ENCODE measurements around the gene DCTN3. TPM values are rescaled to one million over a fixed set of nuclear protein-coding genes. Genes with fewer than 3 reads are reported as not detected.

Gene DCTN3
- total and polyA plus RNA-seq, 9 of the 15 experiments (the other 6 are each of a cell fraction or from before 2014, with no cell fraction given), result 11.0 to 51.0 (median 41.9) TPM

GRCh38 chr9:34625186-34625486, 4.8 kb upstream of the DCTN3 start:
- Histone ChIP-seq H3K27me3 (ENCODE audit: control insufficient read depth in 2 of 2, insufficient read depth in 2 of 2, low read length in 2 of 2) (peaks cover 14 to 48% of the 10 kb centered on the region in 2 experiments; a peak in 4 of 5 replicates), H3K4me3 (no peak overlapping the region), H3K4me1 (replicated peaks in 1 of 2; ENCODE audit: control insufficient read depth in 2 of 2, insufficient read depth in 2 of 2, low read length in 2 of 2) (peaks cover 2 to 26% of the 10 kb centered on the region in 2 experiments; a peak in 3 of 5 replicates), H2AFZ (ENCODE audit: low read depth, low read length) (no peak overlapping the region), H3K9me1 (ENCODE audit: control insufficient read depth, insufficient read depth, low read length) (no peaks in the 10 kb centered on the region), H3K9ac (ENCODE audit: insufficient read depth in 1 of 2, low read depth in 2 of 2, low read length in 2 of 2) (no peak overlapping the region), H3K27ac (ENCODE audit: extremely low read depth, low read depth, low read length) (no peak overlapping the region), H4K20me1 (replicated peaks; ENCODE audit: control insufficient read depth, insufficient read depth, low read length) (no peaks in the 10 kb centered on the region), H3K9me3 (replicated peaks; ENCODE audit: control insufficient read depth, insufficient read depth, low read depth, low read length) (no peaks in the 10 kb centered on the region), H3K36me3 (ENCODE audit: control insufficient read depth, insufficient read depth, low read length) (no peaks in the 10 kb centered on the region), H3K4me2 (ENCODE audit: insufficient read depth, low read length) (no peak overlapping the region), H3K79me2 (ENCODE audit: control insufficient read depth, insufficient read depth, low read length) (no peaks in the 10 kb centered on the region)
- 0% methylated on average over 3 of the region's 3 CpGs for WGBS (ENCODE audit: insufficient coverage, low coverage, missing lambda C conversion rate)
- in situ Hi-C loops (cut with MboI) (no loop called here), intact Hi-C loops (cut with micrococcal nuclease) (no loop called here)
- FAIRE-seq, result no peak
- TF ChIP-seq BCOR (IDR thresholded peaks at IDR 0.05) (0 out of 2 replicates have a peak, but pooled peaks have one; percentile 26), ASH1L (IDR thresholded peaks at IDR 0.05; ENCODE audit: borderline replicate concordance, low read depth, partially characterized antibody) (no peak), CBX3 (IDR thresholded peaks at IDR 0.05; ENCODE audit: borderline replicate concordance in 1 of 2, low read length in 2 of 2) (no peak), KDM1A (IDR thresholded peaks at IDR 0.05) (0 out of 4 replicates have a peak, but pooled peaks of 1 of the 2 experiments have one; percentile 21)
- TF ChIP-seq, protein P1, sequence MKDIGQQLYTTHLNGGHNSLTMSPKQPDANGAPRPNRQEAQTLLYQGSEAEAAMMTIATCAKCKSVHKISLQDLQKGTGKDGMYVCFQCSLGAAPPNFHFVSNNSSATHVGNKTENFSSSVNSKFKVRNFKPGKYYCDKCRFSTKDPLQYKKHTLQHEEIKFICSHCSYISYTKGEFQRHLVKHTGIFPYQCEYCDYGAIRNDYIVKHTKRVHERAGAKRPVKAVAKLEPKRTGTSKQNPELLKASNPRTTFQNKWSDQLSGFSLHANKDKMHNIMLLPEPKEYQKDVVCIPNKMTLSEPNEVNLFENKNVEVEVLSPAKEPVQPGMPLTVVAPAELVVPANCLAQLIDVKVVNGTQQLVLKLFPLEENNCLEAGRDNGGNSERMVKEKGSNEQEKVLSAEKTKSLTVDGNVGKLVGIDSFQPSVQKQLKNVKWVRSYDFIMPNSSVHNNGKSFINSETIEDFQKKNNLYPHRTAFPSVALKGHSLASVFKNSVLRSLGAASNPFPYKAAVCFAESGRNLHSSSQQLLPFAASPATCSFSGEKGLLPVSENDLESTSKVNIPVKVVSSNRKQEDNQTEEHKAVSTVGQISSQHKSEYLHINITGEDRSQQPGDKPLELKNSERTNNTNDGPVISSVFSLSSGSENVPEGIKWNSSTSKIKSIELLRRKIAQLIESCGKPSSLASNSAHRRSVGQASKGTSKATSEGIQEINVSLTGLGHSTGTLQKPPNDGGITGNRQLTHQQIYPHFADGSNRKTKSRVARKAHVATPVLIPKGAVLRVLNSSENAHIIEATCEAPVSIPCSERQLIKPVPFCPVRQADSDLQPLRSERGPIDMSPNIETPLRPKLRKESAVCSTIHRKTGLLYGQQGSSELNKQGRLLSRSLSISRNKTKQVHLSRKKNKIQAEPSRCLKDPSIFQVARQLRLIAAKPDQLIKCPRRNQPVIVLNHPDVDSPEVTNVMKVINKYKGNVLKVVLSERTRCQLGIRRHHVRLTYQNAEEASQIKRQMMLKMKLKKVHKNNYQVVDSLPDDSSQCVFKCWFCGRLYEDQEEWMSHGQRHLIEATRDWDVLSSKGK (CRISPR knock-in tag; IDR thresholded peaks at IDR 0.05), result no peak
- no peak for DNase-seq (ENCODE audit: extremely low read depth in 1 of 4, low spot score in 3 of 4)
- no TSS peak for BruUV-seq (replicated peaks)
- ChIA-PET POLR2A (interaction anchor here (0.6 kb wide), 1 partner anchor 23 kb away, joined by 3 read pairs; no protein-coding TSS in a partner anchor), CTCF (ENCODE audit: low intra/inter-chr PET ratio) (no interaction called here)
- no peak for ATAC-seq

Measured in K562 (cell line).